NCI-H128 (cell line): ENCODE data around the gene PTPRE.

ENCODE experiments used
- DNase-seq: peaks from one replicate; lab custom pipeline; 2025; ENCODE audit not compliant: unreplicated experiment; lab: John Stamatoyannopoulos, UW

The PTPRE gene

GRCh38 chr10:127997271-127997670, 90.4 kb downstream of the PTPRE start:
- no peak for DNase-seq

GRCh38 chr10:127997937-127998336, 91.0 kb downstream of the PTPRE start:
- DNase-seq = no peak

- DNase-seq = no peak
Measured at GRCh38 chr10:127998501-127999144, 91.7 kb downstream of the PTPRE start.

- no peak for DNase-seq
Measured at GRCh38 chr10:127999297-128000129, 92.6 kb downstream of the PTPRE start.

- no peak for DNase-seq
Measured at GRCh38 chr10:128000471-128001362, 93.8 kb downstream of the PTPRE start.

GRCh38 chr10:128001363-128001745, 94.5 kb downstream of the PTPRE start:
- no peak for DNase-seq

GRCh38 chr10:128001849-128002248, 94.9 kb downstream of the PTPRE start:
- no peak for DNase-seq

GRCh38 chr10:128003521-128003920, 96.6 kb downstream of the PTPRE start:
- no peak for DNase-seq

- no peak for DNase-seq
Measured at GRCh38 chr10:128005858-128006257, 99.0 kb downstream of the PTPRE start.

GRCh38 chr10:128007056-128007455, 100.2 kb downstream of the PTPRE start:
- DNase-seq = no peak

- DNase-seq = no peak
Measured at GRCh38 chr10:128007971-128008370, 101.1 kb downstream of the PTPRE start.

- no peak for DNase-seq
Measured at GRCh38 chr10:128008521-128009250, 101.8 kb downstream of the PTPRE start.

- no peak for DNase-seq
Measured at GRCh38 chr10:128009372-128010126, 102.6 kb downstream of the PTPRE start.

- DNase-seq = peak; percentile 14
Measured at GRCh38 chr10:128011059-128011979, 104.4 kb downstream of the PTPRE start.

- DNase-seq = no peak
Measured at GRCh38 chr10:128013626-128014025, 106.7 kb downstream of the PTPRE start.

- no peak for DNase-seq
Measured at GRCh38 chr10:128014236-128014635, 107.3 kb downstream of the PTPRE start.

GRCh38 chr10:128016423-128017060, 109.6 kb downstream of the PTPRE start:
- DNase-seq = no peak

- DNase-seq = no peak
Measured at GRCh38 chr10:128017822-128018221, 110.9 kb downstream of the PTPRE start.

GRCh38 chr10:128018236-128018635, 111.3 kb downstream of the PTPRE start:
- DNase-seq = no peak
